HFFc6 (cell line): Measurements from ENCODE around the gene RBFOX1. TPM values are rescaled to one million over a fixed set of nuclear protein-coding genes. Genes with fewer than 3 reads are reported as not detected.

Experiments used
- DNase-seq: peaks from one replicate; pipeline ENCODE4 v3.0.0-alpha.2; 2018
- H3K27ac Mint-ChIP-seq: 2 replicates; pipeline ENCODE4 v1.8.0; 2020; ENCODE audit warnings: mild to moderate bottlenecking, mixed read lengths
- H3K27me3 Mint-ChIP-seq: 2 replicates; pipeline ENCODE4 v1.8.0; 2021; ENCODE audit warnings: mild to moderate bottlenecking, moderate library complexity, mixed read lengths; ENCODE audit not compliant: insufficient read depth
- H3K36me3 Mint-ChIP-seq: 2 replicates; pipeline ENCODE4 v1.8.0; 2021; ENCODE audit warnings: low read depth, mixed read lengths
- H3K4me1 Mint-ChIP-seq: 2 replicates; pipeline ENCODE4 v1.8.0; 2020; ENCODE audit warnings: low read depth, mixed read lengths
- H3K4me3 Mint-ChIP-seq: 2 replicates; pipeline ENCODE4 v1.8.0; 2020; ENCODE audit warnings: mild to moderate bottlenecking, moderate library complexity, mixed read lengths
- H3K9me3 Mint-ChIP-seq: 2 replicates; pipeline ENCODE4 v1.8.0; 2020; ENCODE audit warnings: mild to moderate bottlenecking, mixed read lengths
- CTCF ChIP-seq: fragments of 200-600 bp; sonication (generic); IDR thresholded peaks from 2 replicates; pipeline ENCODE4 v1.5.0; 2021; ENCODE audit warnings: antibody characterized with exemption, mild to moderate bottlenecking
- total RNA-seq, 6 experiments: library from RNA; stranded (reverse); fragmentation: NEBNext Ultra II Directional; extraction: Animal tissue kit (Norgen Biotek cat#: 25700); gene quantifications; 2 replicates in 1 of 6; 3 replicates in 5 of 6; pipeline ENCODE4 v1.2.3, GENCODE V29; 2021

The RBFOX1 gene
- total RNA-seq, 6 experiments from 2014 or later = not detected

DNA sequence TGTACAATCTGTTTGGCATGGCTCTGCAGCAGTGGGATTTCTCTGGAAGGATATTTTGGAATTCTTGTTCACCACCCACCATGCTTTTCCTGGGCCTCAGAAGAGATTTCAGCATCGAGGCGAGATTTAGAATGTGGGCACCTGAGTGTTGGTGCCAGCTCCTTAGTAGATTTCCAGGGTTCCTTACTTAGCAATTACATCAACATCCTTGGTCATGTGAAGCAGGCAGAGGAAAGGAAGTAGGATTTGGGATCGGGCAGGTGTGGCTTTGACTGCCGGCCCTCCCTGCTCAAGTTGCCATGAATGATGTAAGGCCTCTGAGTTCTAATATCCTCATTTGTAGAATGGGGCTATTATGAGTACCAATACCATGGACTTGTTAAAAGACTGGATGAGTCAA is 13.1 kb upstream of the RBFOX1 start:
- Mint-ChIP-seq H3K27me3 (no peaks in the 10 kb centered on the region), H3K4me1 (no peaks in the 10 kb centered on the region), H3K9me3 (peaks cover 16% of the 10 kb centered on the region), H3K36me3 (peaks cover 6% of the 10 kb centered on the region; the same call in 1 of the 2 replicates), H3K4me3 (no peak overlapping the region), H3K27ac (no peak overlapping the region)
- no peak for TF ChIP-seq CTCF
- no peak for DNase-seq

- H3K27me3 Mint-ChIP-seq = no peaks in the 10 kb centered on the region
- no peak overlapping the region for H3K4me3 Mint-ChIP-seq
- no peak for DNase-seq
- H3K27ac Mint-ChIP-seq = no peak overlapping the region
- H3K9me3 Mint-ChIP-seq = peaks cover 30% of the 10 kb centered on the region
- TF ChIP-seq CTCF = no peak
- peaks cover 6% of the 10 kb centered on the region; the same call in 1 of the 2 replicates for H3K36me3 Mint-ChIP-seq
- no peaks in the 10 kb centered on the region for H3K4me1 Mint-ChIP-seq
Observed at GRCh38 chr16:7321661-7322060, 11.0 kb upstream of the RBFOX1 start.

DNA sequence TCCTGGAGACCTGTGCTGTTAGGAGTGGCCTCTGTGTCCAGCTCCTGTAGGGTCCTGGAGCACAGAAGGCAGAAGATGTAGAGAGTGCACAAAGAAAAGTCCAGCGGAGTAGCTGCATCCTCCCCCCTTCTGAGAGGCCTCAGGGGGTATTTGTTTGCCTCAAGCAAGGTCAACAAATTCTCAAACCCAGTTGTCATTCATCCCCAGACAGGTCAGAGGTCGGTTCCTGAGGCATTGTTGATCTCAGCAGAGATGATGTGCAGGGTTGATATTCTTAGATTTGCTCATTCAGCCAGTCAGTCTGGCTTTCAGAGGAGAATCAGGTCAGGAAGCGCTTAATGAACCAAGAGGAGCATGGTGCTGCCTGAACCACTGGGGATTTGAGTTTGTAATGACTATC is 8.3 kb upstream of the RBFOX1 start:
- peaks cover 46% of the 10 kb centered on the region for H3K9me3 Mint-ChIP-seq
- DNase-seq = no peak
- no peak overlapping the region for H3K4me3 Mint-ChIP-seq
- H3K4me1 Mint-ChIP-seq = no peaks in the 10 kb centered on the region
- H3K36me3 Mint-ChIP-seq = peaks cover 2% of the 10 kb centered on the region; the same call in 1 of the 2 replicates
- H3K27ac Mint-ChIP-seq = no peak overlapping the region
- no peak for TF ChIP-seq CTCF
- H3K27me3 Mint-ChIP-seq = no peaks in the 10 kb centered on the region

GRCh38 chr16:7325834-7326233 is 6.8 kb upstream of the RBFOX1 start:
- TF ChIP-seq CTCF = no peak
- H3K27ac Mint-ChIP-seq = no peak overlapping the region
- no peak for DNase-seq
- H3K4me1 Mint-ChIP-seq = no peaks in the 10 kb centered on the region
- no peak overlapping the region for H3K4me3 Mint-ChIP-seq
- no peaks in the 10 kb centered on the region for H3K27me3 Mint-ChIP-seq
- peaks cover 43% of the 10 kb centered on the region for H3K9me3 Mint-ChIP-seq
- H3K36me3 Mint-ChIP-seq = no peaks in the 10 kb centered on the region

DNA sequence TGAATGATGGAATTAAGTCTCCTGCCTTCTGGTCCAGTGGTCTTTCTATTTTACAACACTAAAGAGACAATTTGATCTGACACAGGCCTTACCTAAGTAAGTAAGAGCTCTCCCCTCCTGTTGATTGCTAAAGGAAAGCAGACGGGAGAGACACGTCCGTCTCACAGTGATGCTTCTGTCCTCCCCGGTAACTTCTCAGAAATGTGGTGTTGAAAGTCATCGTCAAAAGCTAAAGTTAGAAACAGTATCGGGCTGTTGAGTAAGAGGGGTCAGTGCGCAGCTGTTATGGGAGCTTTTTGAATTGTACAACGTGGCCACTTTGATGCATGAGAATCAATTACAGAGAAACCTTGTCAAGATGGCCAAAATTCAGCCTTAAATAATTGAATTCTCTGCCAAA is 1.9 kb upstream of the RBFOX1 start:
- Mint-ChIP-seq H3K27ac (no peak overlapping the region), H3K27me3 (no peaks in the 10 kb centered on the region), H3K4me1 (no peaks in the 10 kb centered on the region), H3K9me3 (peaks cover 55% of the 10 kb centered on the region), H3K4me3 (no peak overlapping the region), H3K36me3 (no peaks in the 10 kb centered on the region)
- no peak for TF ChIP-seq CTCF
- no peak for DNase-seq

- Mint-ChIP-seq H3K9me3 (peaks cover 59% of the 10 kb centered on the region), H3K4me1 (no peaks in the 10 kb centered on the region), H3K4me3 (no peak overlapping the region), H3K36me3 (no peaks in the 10 kb centered on the region), H3K27ac (no peak overlapping the region), H3K27me3 (no peaks in the 10 kb centered on the region)
- no peak for DNase-seq
- TF ChIP-seq CTCF = no peak
Observed at GRCh38 chr16:7331997-7332396, 648 bp upstream of the RBFOX1 start.
